ENCODE results near the gene MYOM1. TPM values are rescaled to one million over a fixed set of nuclear protein-coding genes. Genes with fewer than 3 reads are reported as not detected.
A peak's percentile ranks its signal among the peaks of the same experiment; 100 is the strongest.
"Not testable (repeated sequence)": the region's sequence is repeated elsewhere in the genome, so short reads cannot be mapped to it uniquely, and the experiment has no call there.

Gene MYOM1
- total RNA-seq, 1 donor from 2014 or later, result 608 TPM

DNA sequence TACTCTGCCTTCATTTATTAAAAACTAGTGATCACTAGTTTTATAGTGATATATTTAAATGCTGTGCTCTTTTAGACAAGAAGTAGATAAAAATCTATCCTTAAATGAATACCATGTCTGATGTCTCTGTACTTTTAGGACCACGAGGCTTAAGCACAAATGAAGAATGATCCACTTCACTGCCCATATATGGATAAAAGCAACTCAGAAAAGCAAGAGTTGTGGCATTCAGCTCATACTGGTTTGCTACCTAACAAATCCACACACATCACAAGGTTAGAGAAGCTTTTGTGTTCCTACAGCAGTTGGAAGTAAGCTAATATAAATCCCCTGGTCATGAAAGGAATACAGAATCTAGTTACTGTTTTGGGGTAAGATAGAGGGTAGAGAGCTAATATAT lies 134.2 kb downstream of the MYOM1 start:
- intact Hi-C loops (cut with DNase I), result no loop called here
- DNase-seq (no peak), ATAC-seq (ENCODE audit: poor library complexity) (no peak)

DNA sequence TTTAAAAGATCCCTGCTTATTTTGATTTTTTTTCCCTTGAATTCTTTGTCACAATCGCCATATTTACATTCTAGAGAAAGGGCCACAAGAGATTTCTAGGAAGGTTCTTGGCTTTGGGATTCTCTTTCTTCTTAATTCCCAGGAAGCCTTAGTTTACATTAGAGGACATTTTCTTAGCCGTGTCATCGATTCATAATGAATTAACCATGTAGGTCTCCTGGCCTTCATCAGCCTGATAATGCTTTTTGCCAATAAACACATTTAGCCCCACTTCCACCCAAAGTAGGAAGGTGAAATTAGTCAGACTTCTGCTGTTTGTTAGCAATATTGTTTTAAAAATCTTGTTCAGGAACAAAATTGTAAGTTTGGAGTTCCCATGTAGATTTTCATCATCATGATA lies 135.6 kb downstream of the MYOM1 start:
- no peak for DNase-seq
- intact Hi-C loops (cut with DNase I), result no loop called here
- ATAC-seq (ENCODE audit: poor library complexity), result no peak

DNA sequence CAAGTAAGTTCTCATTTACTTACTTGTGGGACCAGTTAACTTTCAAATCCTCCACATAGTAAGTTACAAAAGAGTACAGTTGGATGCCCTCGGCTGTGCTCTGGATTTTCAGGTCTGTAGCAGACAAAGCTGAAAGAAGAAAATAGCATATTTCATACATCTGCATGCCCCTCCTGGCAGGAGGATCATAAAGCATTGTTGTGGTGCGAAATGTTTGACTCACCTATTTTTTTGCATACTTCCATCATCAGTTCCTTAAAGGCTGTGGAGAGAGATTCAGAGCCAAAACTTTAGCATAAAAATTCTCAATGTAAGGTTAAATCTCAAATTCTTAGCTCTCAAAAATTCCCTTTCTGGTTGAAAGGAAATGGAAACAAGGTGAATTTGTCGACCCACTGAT lies 136.0 kb downstream of the MYOM1 start:
- DNase-seq, result no peak
- ATAC-seq (ENCODE audit: poor library complexity), result no peak
- intact Hi-C loops (cut with DNase I), result no loop called here

DNA sequence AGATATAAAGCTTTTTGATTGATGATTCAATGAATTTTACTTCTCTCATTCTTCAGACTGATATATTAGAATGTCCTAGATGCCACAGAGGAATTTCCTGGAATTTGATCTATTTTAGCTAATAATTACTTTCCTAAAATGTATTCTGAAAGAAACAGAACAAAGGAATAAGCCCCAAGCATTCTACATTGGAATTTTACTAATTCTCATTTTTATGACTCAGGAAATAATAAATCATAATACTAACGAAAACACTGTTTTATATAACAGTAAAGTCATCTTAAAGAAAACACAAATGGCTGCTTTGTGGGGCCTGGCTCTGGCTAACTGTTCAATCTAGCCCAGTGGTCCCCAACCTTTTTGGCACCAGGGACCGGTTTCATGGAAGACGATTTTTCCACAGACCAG lies 138.2 kb downstream of the MYOM1 start:
- intact Hi-C loops (cut with DNase I), result no loop called here
- no peak for DNase-seq
- no peak for ATAC-seq (ENCODE audit: poor library complexity)

DNA sequence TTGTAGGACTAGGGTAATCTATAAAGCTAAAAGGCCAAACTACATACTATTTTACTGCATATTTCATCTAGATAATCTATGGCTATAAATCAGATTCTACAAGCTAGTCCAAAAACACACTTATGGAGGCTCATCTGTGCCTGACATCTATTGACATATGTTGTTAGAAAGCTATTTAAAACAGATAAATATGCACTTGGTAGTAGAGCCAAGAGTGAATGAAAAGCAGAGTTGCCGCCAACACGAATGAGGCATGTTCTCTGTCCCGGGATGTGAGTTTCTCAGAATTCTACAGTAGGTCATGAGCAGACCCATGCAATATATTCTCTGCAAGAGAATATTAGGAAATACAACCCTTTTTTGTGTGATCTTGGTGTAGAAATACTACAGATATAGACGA lies 140.1 kb downstream of the MYOM1 start:
- ATAC-seq (ENCODE audit: poor library complexity) (no peak), DNase-seq (no peak)
- intact Hi-C loops (cut with DNase I), result no loop called here

DNA sequence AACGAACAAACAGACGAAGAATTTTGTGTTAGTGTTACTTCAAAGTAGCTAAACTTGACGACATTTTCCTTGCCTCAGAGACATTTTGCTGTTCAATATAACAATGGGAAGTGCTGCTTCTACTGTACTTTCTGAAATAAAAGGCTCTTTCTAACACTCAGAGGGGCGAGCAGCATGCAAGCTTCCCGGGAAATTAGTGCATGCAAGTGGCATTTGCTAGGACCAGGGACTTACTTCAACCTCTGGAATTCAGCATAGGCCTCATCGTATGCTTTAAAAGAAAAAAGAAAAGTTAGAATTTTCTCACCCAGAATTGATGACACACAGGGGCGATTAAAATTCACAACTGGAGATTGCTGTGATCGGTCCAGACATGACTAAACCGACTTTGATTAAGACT lies 144.3 kb downstream of the MYOM1 start:
- ATAC-seq (ENCODE audit: poor library complexity) (no peak), DNase-seq (no peak)
- intact Hi-C loops (cut with DNase I), result no loop called here

DNA sequence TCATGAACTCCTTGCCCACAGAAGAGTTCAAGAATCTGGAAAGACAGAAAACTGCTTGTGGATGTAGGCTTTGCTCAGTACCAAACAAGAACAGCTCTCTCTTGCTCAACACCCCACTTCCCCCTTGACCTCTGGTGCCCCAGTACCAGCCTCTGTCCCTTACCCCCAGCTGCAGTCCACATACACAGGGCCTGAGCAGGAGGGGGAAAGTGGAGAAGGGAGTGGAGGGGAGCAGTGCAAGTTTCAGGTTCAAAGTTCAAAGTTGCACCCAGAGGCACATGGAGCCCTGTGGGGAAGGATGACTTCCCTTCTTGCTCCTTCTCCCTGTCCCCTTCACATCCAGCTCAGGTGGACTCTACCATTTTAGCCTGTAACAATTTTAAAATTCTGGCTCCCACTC lies 145.7 kb downstream of the MYOM1 start:
- DNase-seq, result no peak
- ATAC-seq (ENCODE audit: poor library complexity), result peak; percentile 47
- intact Hi-C loops (cut with DNase I), result no loop called here

DNA sequence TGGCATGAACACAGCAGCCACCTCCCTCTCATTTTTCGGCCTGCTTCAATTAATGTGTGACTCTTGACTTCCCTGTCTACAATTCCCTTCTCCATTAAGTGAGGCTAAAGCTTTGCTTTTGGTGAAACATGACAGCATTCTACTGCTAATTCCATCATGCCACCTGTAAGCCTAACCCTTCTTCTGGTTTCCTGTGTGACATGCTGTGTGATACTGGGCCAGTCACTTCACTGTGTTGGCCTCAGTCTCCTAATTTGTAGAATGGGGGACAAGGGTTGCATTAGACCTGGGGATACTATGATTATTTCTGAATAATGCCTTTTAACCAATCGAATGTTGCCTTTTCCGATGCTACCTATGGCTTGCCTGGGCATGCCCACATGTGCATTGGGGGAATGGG lies 146.4 kb downstream of the MYOM1 start:
- intact Hi-C loops (cut with DNase I); ATAC-seq (ENCODE audit: poor library complexity); DNase-seq: not testable (repeated sequence)

DNA sequence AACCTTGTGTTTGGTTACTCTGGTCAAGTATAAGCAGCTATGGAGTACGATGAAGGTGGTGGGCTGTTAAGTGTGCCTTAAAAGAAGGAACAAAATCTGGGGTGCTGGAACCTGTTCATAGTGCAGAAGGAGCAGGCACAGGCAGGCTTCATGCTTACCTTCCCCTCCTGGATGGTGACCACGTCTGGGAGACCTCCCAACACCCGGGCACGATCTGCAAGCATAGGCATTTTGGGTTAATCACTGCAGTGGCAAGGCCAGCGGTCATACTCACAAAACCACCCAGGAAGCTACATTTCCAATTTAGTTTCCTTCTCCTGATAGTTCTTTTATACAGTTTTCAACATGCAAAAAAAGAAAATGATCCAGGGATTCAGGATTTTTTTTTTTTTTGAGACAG lies 148.1 kb downstream of the MYOM1 start:
- ATAC-seq (ENCODE audit: poor library complexity) (no peak), DNase-seq (no peak)
- intact Hi-C loops (cut with DNase I), result no loop called here

DNA sequence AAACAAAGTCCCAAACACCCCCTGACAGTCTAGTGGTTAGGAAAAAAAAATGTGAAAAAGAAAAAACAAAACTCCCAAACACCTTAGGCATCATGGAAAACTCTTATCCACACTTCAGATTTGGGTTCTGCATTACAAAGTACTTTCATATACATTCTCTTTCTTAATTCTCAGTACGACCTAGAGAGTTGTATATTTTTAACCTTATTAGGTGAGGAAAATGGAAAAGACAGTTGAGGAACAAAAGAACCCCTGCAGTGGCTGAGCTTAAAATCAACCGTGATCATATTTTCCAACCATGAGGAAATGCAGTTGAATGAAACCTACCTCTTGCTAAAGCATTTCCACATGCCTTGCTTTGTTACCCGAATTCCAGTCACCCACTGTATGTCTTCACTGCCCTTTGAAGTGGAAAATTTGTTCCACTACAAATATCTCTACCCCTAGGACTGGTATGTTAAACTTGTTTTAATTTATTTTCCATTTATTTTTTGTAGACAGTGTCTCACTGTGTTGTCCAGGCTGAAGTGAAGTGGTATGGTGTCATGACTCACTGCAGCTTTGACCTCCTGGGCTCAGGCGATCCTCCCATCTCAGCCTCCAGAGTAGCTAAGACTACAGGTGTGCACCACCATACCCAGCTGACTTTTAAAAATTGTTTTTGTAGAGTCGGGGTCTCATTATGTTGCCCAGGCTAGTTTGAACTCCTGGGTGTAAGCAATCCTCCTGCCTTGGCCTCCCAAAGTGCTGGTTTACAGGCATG lies 149.9 kb downstream of the MYOM1 start:
- DNase-seq (no peak), ATAC-seq (ENCODE audit: poor library complexity) (no peak)
- intact Hi-C loops (cut with DNase I), result no loop called here

DNA sequence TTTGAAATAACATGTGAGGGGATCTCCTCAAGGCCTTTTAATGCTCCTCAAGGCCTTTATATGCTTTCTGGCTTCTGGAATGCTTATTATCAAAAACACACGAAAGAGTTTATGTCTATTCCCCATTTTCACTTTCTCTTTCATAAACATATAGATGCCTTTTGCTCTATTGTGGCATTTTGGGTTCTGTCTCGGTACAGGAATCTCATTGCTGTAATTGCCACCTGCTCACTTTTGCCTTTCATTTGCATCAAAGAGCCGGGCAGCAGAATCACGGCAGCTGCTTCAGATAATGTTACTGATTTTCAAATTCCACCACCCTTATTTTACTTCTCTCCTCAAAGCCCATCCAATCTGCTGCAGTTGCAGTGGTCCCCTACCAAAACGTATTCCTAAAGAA lies 152.0 kb downstream of the MYOM1 start:
- DNase-seq (no peak), ATAC-seq (ENCODE audit: poor library complexity) (no peak)
- intact Hi-C loops (cut with DNase I), result no loop called here

DNA sequence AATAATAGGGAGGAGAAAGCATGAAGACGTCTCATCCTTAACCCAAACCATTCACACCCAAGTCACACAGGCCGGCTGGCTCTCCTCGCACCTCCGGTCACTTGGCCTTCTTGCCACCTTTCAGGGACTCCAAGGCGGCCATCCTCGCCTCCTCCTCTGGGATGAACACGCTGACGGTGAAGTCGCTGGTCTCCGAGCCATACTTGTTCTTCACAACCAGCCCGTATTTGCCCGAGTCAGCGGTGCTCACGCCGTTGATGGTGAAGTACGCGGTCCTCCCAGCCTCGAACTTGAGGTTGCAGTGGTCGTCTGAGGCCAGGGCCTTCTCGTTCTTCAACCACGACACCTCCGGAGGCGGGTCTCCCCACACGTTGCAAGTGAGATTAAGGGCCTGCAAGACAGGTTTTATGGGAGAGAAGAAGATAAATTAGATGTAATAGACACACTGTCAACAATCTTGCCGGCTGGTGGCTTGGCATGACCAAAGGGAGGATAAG lies 152.6 kb downstream of the MYOM1 start:
- ATAC-seq (ENCODE audit: poor library complexity), result no peak
- intact Hi-C loops (cut with DNase I), result no loop called here

DNA sequence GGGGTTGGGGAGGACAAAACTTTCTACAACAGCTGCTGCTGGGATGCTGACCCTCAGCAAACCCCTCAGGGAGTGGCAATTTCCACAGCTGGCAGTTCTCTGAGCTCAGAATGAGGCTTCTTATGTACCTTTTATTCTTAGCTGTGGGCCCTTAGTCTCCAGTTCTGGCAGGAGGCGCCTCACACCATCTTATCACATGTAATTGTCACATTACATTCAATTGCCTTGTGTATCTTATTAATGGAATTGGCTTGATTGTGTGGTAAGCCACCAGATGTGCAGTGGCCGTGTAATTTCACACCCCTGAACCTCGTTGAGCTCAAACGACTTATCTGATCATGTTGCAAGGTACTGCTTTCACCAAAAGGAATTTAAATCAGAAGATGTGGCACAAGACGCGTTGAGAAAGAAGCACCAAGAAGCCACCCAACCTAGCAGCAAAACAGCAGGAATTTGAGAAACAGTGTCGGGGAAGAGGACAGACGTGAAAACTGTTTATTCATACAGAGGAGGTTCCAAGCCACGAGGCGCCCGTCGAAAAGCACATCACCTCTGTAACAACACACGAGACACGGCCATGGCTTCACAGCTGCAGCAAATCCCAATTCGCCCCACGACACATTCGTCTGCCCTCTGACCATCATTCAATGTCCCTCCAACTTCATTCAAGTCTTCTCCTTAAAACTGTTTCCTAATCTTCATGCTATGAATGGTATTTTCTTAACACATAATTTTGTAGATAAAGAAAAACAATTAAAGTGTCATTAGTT lies 153.2 kb downstream of the MYOM1 start:
- ATAC-seq (ENCODE audit: poor library complexity) (no peak), DNase-seq (no peak)
- intact Hi-C loops (cut with DNase I), result no loop called here

More for the DNA sequence above, 152.6 kb downstream of the MYOM1 start:
- DNase-seq, result no peak

DNA sequence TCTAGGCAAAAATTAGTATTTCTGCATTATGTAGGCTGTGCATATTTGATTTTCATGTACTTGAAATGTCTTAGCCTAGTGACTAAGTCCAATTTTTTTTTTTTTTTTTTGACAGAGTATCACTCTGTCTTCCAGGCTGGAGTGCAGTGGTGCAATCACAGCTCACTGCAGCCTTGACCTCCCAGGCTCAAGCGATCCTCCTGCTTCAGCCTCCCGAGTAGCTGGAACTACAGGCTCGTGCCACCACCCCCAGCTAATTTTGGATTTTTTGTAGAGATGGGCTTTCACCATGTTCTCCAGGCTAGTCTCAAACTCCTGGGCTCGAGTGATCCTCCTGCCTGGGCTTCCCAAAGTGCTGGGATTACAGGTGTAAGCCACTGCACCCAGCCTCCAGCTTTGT lies 156.0 kb downstream of the MYOM1 start:
- intact Hi-C loops (cut with DNase I), result loop anchor here (5.0 kb wide), 2 partner anchors 116 to 131 kb away; no protein-coding TSS in a partner anchor
- not testable (repeated sequence) for DNase-seq; ATAC-seq (ENCODE audit: poor library complexity)

DNA sequence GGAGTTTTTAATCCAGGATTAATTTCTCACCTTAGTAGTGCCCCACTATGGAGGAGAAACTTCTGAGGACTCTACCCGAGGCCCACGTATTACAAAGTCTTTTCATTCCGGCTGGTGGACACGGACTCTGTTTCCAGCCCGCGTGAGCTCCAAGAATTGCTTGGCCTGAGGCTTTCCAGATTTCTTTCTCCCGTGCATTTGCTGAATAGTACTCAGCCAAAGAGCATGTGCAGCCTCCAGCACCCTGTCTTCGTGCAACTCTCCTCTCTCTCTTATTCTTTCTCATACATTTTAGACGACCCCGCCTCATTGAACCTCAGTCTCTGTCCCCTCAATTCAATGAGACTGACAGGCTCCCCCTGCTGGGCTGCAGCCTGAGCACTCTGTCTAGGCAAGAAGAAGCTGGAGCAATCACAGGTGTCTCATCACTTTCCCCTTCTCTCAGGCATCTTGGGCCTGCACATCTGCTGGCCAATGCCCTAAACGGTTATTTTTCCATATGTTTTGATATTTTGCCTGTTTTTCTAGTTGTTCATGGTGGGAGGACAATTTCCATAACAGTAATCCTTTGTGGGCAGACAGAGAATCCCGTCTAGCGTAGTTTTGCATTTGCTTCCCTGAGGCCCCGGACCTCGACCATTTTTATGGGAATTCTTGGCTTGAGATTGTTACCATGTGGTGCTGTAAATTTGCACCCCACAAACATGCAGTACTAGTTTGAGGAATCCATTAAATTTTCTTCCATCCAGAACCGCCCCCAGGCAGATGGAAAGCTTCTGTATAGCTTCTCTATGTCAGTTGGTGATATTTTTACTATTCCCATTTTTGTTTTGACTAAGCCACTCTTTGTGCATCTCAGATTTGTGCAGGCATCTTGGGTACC lies 156.7 kb downstream of the MYOM1 start:
- peak; percentile 85 for DNase-seq
- intact Hi-C loops (cut with DNase I), result loop anchor here (5.0 kb wide), 2 partner anchors 116 to 131 kb away; no protein-coding TSS in a partner anchor
- ATAC-seq (ENCODE audit: poor library complexity), result peak; percentile 74

DNA sequence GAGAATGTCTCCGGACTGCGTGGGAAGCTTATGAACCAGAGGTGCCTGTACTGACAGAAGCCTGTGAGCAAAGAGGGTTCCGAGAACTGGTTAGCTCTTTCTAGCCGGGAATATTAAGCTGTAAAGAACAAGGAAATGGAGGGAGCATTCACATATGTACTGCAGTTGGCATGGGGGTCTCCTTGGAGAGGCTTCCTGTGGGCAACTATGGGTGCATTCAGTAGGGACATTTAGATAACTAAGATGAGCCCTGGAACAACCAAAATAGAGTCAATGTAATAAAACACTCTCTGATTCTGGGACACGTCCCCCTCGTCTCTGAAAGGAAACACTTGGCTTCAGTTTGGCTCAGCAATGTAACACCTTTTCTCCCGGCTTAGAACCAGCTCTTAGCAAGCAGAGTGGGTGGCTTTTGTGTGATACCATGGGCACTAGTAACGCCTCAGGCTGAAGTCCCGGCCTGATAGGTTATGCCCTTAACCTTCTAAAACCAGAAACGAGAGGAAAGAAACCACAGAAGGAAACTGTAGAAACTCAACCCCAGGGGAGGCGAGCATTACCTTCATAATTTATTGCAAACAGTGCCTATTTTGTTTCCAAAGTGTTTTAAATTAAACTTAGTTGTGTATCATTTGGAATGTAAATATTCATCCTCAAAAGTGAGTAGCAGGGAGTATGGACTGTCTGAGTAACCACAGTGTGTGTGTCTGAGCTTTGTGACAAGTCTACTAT lies 158.0 kb downstream of the MYOM1 start:
- intact Hi-C loops (cut with DNase I), result loop anchor here (5.0 kb wide), 2 partner anchors 114 to 129 kb away; no protein-coding TSS in a partner anchor
- ATAC-seq (ENCODE audit: poor library complexity) (no peak), DNase-seq (no peak)

DNA sequence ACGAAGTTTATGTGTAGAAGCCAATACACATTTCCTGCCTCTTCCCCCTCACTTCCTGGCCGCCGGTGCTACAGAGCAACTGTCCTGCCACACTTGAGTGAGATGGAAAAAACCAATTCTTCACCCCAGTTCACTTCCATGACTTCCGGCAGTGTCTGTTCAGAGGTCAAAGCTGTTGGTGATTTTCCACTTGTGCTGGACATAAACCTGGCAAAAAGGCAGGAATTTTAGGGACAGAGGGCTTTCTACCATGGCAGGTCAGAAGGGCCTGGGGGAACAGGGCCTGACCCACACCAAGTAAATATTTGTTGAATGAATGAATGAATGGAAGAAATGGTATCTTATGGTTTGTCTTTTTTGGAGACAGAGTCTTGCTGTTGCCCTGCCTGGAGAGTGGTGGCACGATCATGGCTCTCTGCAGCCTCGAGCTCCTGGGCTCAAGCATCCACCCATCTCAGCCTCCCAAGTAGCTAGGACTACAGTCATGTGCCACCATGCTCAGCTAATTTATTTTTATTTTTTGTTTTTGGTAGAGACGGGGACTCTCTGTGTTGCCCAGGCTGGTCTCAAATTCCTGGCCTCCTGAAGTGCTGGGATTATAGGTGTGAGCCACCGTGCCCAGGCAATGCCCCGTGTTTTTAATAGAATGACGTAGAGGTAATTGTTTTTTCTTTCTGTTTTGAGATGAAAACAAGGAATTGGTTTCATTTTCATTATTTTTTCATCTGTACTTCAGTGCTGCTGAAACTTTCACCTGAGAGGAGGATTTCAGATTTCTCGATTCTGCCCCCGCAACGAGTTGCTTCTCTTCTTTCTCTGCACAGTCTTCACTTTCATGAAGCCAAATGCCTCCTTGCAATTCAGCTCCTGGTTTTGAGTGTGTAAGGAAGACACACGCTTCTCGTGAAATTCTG lies 158.8 kb downstream of the MYOM1 start:
- DNase-seq, result no peak
- intact Hi-C loops (cut with DNase I), result loop anchor here (5.0 kb wide), 2 partner anchors 114 to 129 kb away; no protein-coding TSS in a partner anchor
- no peak for ATAC-seq (ENCODE audit: poor library complexity)

Measured in Right ventricle myocardium superior (tissue), 1 donor.